Epithelial cell of prostate (primary cell): Measurements from ENCODE around the gene GPR22.
A peak's percentile ranks its signal among the peaks of the same experiment; 100 is the strongest.

Experiments
- DNase-seq: peaks from one replicate; pipeline ENCODE4 v3.0.0-alpha.2; 2011; ENCODE audit warnings: low read depth, low spot score
- H3K27ac ChIP-seq: fragments of 450-650 bp; 2 replicates; pipeline ENCODE4 v1.5.1; 2017; ENCODE audit warnings: mild to moderate bottlenecking

GPR22 gene

GRCh38 chr7:107472116-107472515, 2.3 kb downstream of the GPR22 start:
- DNase-seq = no peak
- H3K27ac ChIP-seq = no peak overlapping the region

GRCh38 chr7:107474104-107474521, 4.3 kb downstream of the GPR22 start:
- DNase-seq = no peak
- no peak overlapping the region for H3K27ac ChIP-seq

- DNase-seq = no peak
- no peak overlapping the region for H3K27ac ChIP-seq
Measured at GRCh38 chr7:107479303-107479702, 9.4 kb downstream of the GPR22 start.

GRCh38 chr7:107480932-107481331, 11.1 kb downstream of the GPR22 start:
- DNase-seq = no peak

GRCh38 chr7:107482571-107482970, 12.7 kb downstream of the GPR22 start:
- no peak for DNase-seq
- no peak overlapping the region for H3K27ac ChIP-seq

More at GRCh38 chr7:107480932-107481331, 11.1 kb downstream of the GPR22 start:
- no peak overlapping the region for H3K27ac ChIP-seq

GRCh38 chr7:107486041-107486440, 16.2 kb downstream of the GPR22 start:
- H3K27ac ChIP-seq = no peak overlapping the region
- no peak for DNase-seq

- DNase-seq = no peak
- H3K27ac ChIP-seq = no peak overlapping the region
Measured at GRCh38 chr7:107492875-107493274, 23.0 kb downstream of the GPR22 start.

- peak overlapping the region; percentile 10 for H3K27ac ChIP-seq
- peak; percentile 10 for DNase-seq
Measured at GRCh38 chr7:107494315-107494751, 24.5 kb downstream of the GPR22 start.

- no peak for DNase-seq
- H3K27ac ChIP-seq = peak overlapping the region; percentile 10
Measured at GRCh38 chr7:107494884-107495283, 25.0 kb downstream of the GPR22 start.

- no peak overlapping the region for H3K27ac ChIP-seq
- no peak for DNase-seq
Measured at GRCh38 chr7:107495516-107495915, 25.7 kb downstream of the GPR22 start.

GRCh38 chr7:107499731-107500130, 29.9 kb downstream of the GPR22 start:
- DNase-seq = no peak
- H3K27ac ChIP-seq = no peak overlapping the region

GRCh38 chr7:107501593-107501992, 31.7 kb downstream of the GPR22 start:
- no peak for DNase-seq

GRCh38 chr7:107502154-107502553, 32.3 kb downstream of the GPR22 start:
- DNase-seq = no peak
- no peak overlapping the region for H3K27ac ChIP-seq

More at GRCh38 chr7:107501593-107501992, 31.7 kb downstream of the GPR22 start:
- no peak overlapping the region for H3K27ac ChIP-seq

GRCh38 chr7:107502797-107503196, 32.9 kb downstream of the GPR22 start:
- DNase-seq = no peak
- no peak overlapping the region for H3K27ac ChIP-seq

GRCh38 chr7:107503687-107504086, 33.8 kb downstream of the GPR22 start:
- DNase-seq = no peak
- H3K27ac ChIP-seq = no peak overlapping the region

- DNase-seq = no peak
- peak overlapping the region; percentile 90 for H3K27ac ChIP-seq
Measured at GRCh38 chr7:107505362-107505761, 35.5 kb downstream of the GPR22 start.

GRCh38 chr7:107505997-107506673, 36.3 kb downstream of the GPR22 start:
- H3K27ac ChIP-seq = peak overlapping the region; percentile 90
- peak; percentile 62 for DNase-seq

- peak; percentile 72 for DNase-seq
- H3K27ac ChIP-seq = peak overlapping the region; percentile 90
Measured at GRCh38 chr7:107506674-107507339, 37.0 kb downstream of the GPR22 start.
